ENCODE data around the gene ADAM30.

DNA sequence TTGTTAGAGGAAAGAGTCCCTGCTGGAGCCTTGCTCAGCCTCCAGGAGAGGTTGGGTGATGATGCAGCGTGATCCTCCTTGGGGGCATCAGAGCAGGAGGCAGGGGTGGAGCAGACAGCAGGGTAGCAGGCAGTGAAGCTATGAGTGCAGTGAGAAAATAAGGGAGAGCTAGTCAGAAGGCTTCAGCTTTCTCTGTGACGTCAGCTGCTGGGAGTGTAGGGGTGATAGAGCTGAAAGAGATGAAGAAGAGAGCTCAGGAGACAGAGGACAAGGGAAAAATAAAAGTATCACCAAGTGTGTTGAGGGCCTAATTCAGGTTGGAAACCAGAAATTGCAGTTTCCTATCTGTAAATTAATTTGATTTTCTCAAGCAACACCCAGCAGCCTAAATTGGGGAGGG lies 2.2 kb upstream of the ADAM30 start:
- TF ChIP-seq, protein P1, sequence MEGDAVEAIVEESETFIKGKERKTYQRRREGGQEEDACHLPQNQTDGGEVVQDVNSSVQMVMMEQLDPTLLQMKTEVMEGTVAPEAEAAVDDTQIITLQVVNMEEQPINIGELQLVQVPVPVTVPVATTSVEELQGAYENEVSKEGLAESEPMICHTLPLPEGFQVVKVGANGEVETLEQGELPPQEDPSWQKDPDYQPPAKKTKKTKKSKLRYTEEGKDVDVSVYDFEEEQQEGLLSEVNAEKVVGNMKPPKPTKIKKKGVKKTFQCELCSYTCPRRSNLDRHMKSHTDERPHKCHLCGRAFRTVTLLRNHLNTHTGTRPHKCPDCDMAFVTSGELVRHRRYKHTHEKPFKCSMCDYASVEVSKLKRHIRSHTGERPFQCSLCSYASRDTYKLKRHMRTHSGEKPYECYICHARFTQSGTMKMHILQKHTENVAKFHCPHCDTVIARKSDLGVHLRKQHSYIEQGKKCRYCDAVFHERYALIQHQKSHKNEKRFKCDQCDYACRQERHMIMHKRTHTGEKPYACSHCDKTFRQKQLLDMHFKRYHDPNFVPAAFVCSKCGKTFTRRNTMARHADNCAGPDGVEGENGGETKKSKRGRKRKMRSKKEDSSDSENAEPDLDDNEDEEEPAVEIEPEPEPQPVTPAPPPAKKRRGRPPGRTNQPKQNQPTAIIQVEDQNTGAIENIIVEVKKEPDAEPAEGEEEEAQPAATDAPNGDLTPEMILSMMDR (IDR thresholded peaks at IDR 0.05; ENCODE audit: low read depth, low read length), result no peak
- TF ChIP-seq POLR2A (IDR thresholded peaks at IDR 0.05; ENCODE audit: extremely low read depth, insufficient read length), result no peak

Measured in NB4 (cell line).